Natural killer cell treated with Interleukin-12 subunit alpha and Interleukin-12 subunit beta and Interleukin-15 and Interleukin-18, amount 100 ng/mL, for 72 hours (primary cell): ENCODE data around the gene PSME3. TPM values are rescaled to one million over a fixed set of nuclear protein-coding genes. Genes with fewer than 3 reads are reported as not detected.
A peak's percentile ranks its signal among the peaks of the same experiment; 100 is the strongest.

Source experiments
- ATAC-seq, 2 donors: fragments of 150-1000 bp; cut with Tn5 transposase in 1 of 2; sonication (Bioruptor Pico), chemical (Tn5 transposase) in 1 of 2; 2 replicates each; pipeline ENCODE4 v1.10.0; 2021
- DNase-seq: peaks from one replicate; pipeline ENCODE4 v3.0.0; 2022; ENCODE audit warnings: low spot score
- H3K27ac Mint-ChIP-seq, 2 donors: 1 replicate in 1 of 2; 2 replicates in 1 of 2; pipeline ENCODE4 v1.8.0; 2022; ENCODE audit warnings: mixed read lengths in 2 of 2, mild to moderate bottlenecking in 1 of 2, moderate library complexity in 1 of 2
- H3K27me3 Mint-ChIP-seq, 2 donors: 1 replicate in 1 of 2; 2 replicates in 1 of 2; pipeline ENCODE4 v1.8.0; 2022; ENCODE audit warnings: mixed read lengths in 2 of 2
- H3K36me3 Mint-ChIP-seq: one replicate; pipeline ENCODE4 v1.8.0; 2022; ENCODE audit warnings: mixed read lengths
- H3K4me1 Mint-ChIP-seq, 2 donors: 1 replicate in 1 of 2; 2 replicates in 1 of 2; pipeline ENCODE4 v1.8.0; 2022; ENCODE audit warnings: low read depth in 2 of 2, mixed read lengths in 2 of 2, mild to moderate bottlenecking in 1 of 2
- H3K4me3 Mint-ChIP-seq: one replicate; pipeline ENCODE4 v1.8.0; 2022; ENCODE audit warnings: mixed read lengths
- H3K9me3 Mint-ChIP-seq: 2 replicates; pipeline ENCODE4 v1.8.0; 2022; ENCODE audit warnings: mixed read lengths
- total RNA-seq, 2 donors: library from RNA; stranded (reverse); gene quantifications; one replicate each; pipeline ENCODE4 v1.2.3, GENCODE V29; 2022

The PSME3 gene
- 100 to 1,000 TPM; 152 to 251 TPM for total RNA-seq

- Mint-ChIP-seq H3K4me3 (peak within 1 kb of the TSS; percentile 92), H3K27ac (peak within 1 kb of the TSS; percentile 96 to 97), H3K27me3 (peaks cover 0 to 7% of the 10 kb centered on the region in 2 donors), H3K4me1 (peaks cover 20 to 22% of the 10 kb centered on the region in 2 donors), H3K9me3 (no peaks in the 10 kb centered on the region), H3K36me3 (peaks cover 5% of the 10 kb centered on the region)
- peak; percentile 93 for DNase-seq
- peak; percentile 95 to 96 for ATAC-seq
These were observed at the start of gene PSME3 for GRCh38 chr17:42832934-42833766. PSME3 (plus strand) TSS chr17:42833397; CDS start chr17:42833632, 235 bp downstream.

GRCh38 chr17:42783791-42784138 lies 49.4 kb upstream of the PSME3 start:
- peaks cover 4% of the 10 kb centered on the region for H3K36me3 Mint-ChIP-seq
- no peak for ATAC-seq
- no peaks in the 10 kb centered on the region for H3K9me3 Mint-ChIP-seq
- no peak overlapping the region for H3K4me3 Mint-ChIP-seq
- no peak overlapping the region for H3K27ac Mint-ChIP-seq
- H3K4me1 Mint-ChIP-seq, result peaks cover 0 to 19% of the 10 kb centered on the region in 2 donors
- H3K27me3 Mint-ChIP-seq, result peaks cover 49 to 50% of the 10 kb centered on the region in 2 donors
- DNase-seq, result no peak

GRCh38 chr17:42784409-42784808 lies 48.8 kb upstream of the PSME3 start:
- Mint-ChIP-seq H3K27me3 (peaks cover 49 to 50% of the 10 kb centered on the region in 2 donors), H3K27ac (no peak overlapping the region), H3K4me1 (peaks cover 0 to 16% of the 10 kb centered on the region in 2 donors), H3K36me3 (peaks cover 4% of the 10 kb centered on the region), H3K9me3 (no peaks in the 10 kb centered on the region), H3K4me3 (no peak overlapping the region)
- ATAC-seq (no peak), DNase-seq (no peak)

GRCh38 chr17:42784811-42785592 lies 48.2 kb upstream of the PSME3 start:
- Mint-ChIP-seq H3K36me3 (peaks cover 4% of the 10 kb centered on the region), H3K4me3 (no peak overlapping the region), H3K27me3 (peaks cover 50 to 53% of the 10 kb centered on the region in 2 donors), H3K4me1 (peaks cover 0 to 11% of the 10 kb centered on the region in 2 donors), H3K27ac (no peak overlapping the region), H3K9me3 (no peaks in the 10 kb centered on the region)
- no peak for ATAC-seq
- no peak for DNase-seq

GRCh38 chr17:42787266-42787665 lies 45.9 kb upstream of the PSME3 start:
- peaks cover 0 to 11% of the 10 kb centered on the region in 2 donors for H3K4me1 Mint-ChIP-seq
- ATAC-seq (no peak), DNase-seq (no peak)
- H3K27ac Mint-ChIP-seq, result no peak overlapping the region
- H3K9me3 Mint-ChIP-seq, result no peaks in the 10 kb centered on the region
- H3K4me3 Mint-ChIP-seq, result no peak overlapping the region
- peaks cover 51 to 58% of the 10 kb centered on the region in 2 donors for H3K27me3 Mint-ChIP-seq
- peaks cover 4% of the 10 kb centered on the region for H3K36me3 Mint-ChIP-seq

- Mint-ChIP-seq H3K9me3 (no peaks in the 10 kb centered on the region), H3K27me3 (peaks cover 20 to 21% of the 10 kb centered on the region in 2 donors), H3K36me3 (no peaks in the 10 kb centered on the region), H3K4me3 (no peak overlapping the region), H3K27ac (no peak overlapping the region), H3K4me1 (peaks cover 0 to 9% of the 10 kb centered on the region in 2 donors)
- DNase-seq (no peak), ATAC-seq (no peak)
These were observed 41.2 kb upstream of the PSME3 start for GRCh38 chr17:42791948-42792347.

GRCh38 chr17:42792545-42792944 lies 40.7 kb upstream of the PSME3 start:
- ATAC-seq (no peak), DNase-seq (no peak)
- Mint-ChIP-seq H3K36me3 (no peaks in the 10 kb centered on the region), H3K9me3 (no peaks in the 10 kb centered on the region), H3K4me3 (no peak overlapping the region), H3K27ac (no peak overlapping the region), H3K4me1 (peaks cover 3 to 11% of the 10 kb centered on the region in 2 donors), H3K27me3 (peaks cover 15% of the 10 kb centered on the region in 2 donors)

GRCh38 chr17:42795061-42795460 lies 38.1 kb upstream of the PSME3 start:
- DNase-seq (no peak), ATAC-seq (no peak)
- Mint-ChIP-seq H3K9me3 (no peaks in the 10 kb centered on the region), H3K36me3 (no peaks in the 10 kb centered on the region), H3K4me3 (no peak overlapping the region), H3K27ac (no peak overlapping the region), H3K27me3 (peaks cover 4 to 8% of the 10 kb centered on the region in 2 donors), H3K4me1 (peaks cover 12 to 20% of the 10 kb centered on the region in 2 donors)

GRCh38 chr17:42795465-42795864 lies 37.7 kb upstream of the PSME3 start:
- ATAC-seq, result no peak

GRCh38 chr17:42796066-42796758 lies 37.0 kb upstream of the PSME3 start:
- peaks cover 0 to 2% of the 10 kb centered on the region in 2 donors for H3K27me3 Mint-ChIP-seq
- H3K36me3 Mint-ChIP-seq, result no peaks in the 10 kb centered on the region
- no peak overlapping the region for H3K4me3 Mint-ChIP-seq
- DNase-seq, result no peak
- H3K9me3 Mint-ChIP-seq, result no peaks in the 10 kb centered on the region
- peak overlapping the region in 1 of 2 donors; percentile 68 for H3K27ac Mint-ChIP-seq
- H3K4me1 Mint-ChIP-seq, result peaks cover 12 to 20% of the 10 kb centered on the region in 2 donors
- ATAC-seq, result no peak

More at GRCh38 chr17:42795465-42795864, 37.7 kb upstream of the PSME3 start:
- no peak for DNase-seq
- Mint-ChIP-seq H3K27ac (peak overlapping the region in 1 of 2 donors; percentile 68), H3K27me3 (peaks cover under 1 to 5% of the 10 kb centered on the region in 2 donors), H3K36me3 (no peaks in the 10 kb centered on the region), H3K4me1 (peaks cover 12 to 20% of the 10 kb centered on the region in 2 donors), H3K4me3 (no peak overlapping the region), H3K9me3 (no peaks in the 10 kb centered on the region)

- peaks cover 0 to 2% of the 10 kb centered on the region in 2 donors for H3K27me3 Mint-ChIP-seq
- ATAC-seq, result no peak
- H3K4me1 Mint-ChIP-seq, result peaks cover 12 to 20% of the 10 kb centered on the region in 2 donors
- no peak for DNase-seq
- H3K4me3 Mint-ChIP-seq, result peak overlapping the region; percentile 97
- H3K27ac Mint-ChIP-seq, result peak overlapping the region in 1 of 2 donors; percentile 95
- no peaks in the 10 kb centered on the region for H3K36me3 Mint-ChIP-seq
- H3K9me3 Mint-ChIP-seq, result no peaks in the 10 kb centered on the region
These were observed 35.9 kb upstream of the PSME3 start for GRCh38 chr17:42797067-42798007.

GRCh38 chr17:42798011-42798382 lies 35.2 kb upstream of the PSME3 start:
- Mint-ChIP-seq H3K36me3 (no peaks in the 10 kb centered on the region), H3K27me3 (peaks cover 0 to 2% of the 10 kb centered on the region in 2 donors), H3K27ac (peak overlapping the region; percentile 71 to 95), H3K4me3 (peak overlapping the region; percentile 97), H3K9me3 (no peaks in the 10 kb centered on the region), H3K4me1 (peaks cover 12 to 20% of the 10 kb centered on the region in 2 donors)
- DNase-seq (no peak), ATAC-seq (no peak)
